ENCODE results near the gene P3H4. TPM values are rescaled to one million over a fixed set of nuclear protein-coding genes. Genes with fewer than 3 reads are reported as not detected.
A peak's percentile ranks its signal among the peaks of the same experiment; 100 is the strongest.

Gene P3H4
- polyA plus RNA-seq, 1 donor (not counting 4 experiments of a cell fraction or from before 2014, with no cell fraction given) = 4.2 TPM

DNA sequence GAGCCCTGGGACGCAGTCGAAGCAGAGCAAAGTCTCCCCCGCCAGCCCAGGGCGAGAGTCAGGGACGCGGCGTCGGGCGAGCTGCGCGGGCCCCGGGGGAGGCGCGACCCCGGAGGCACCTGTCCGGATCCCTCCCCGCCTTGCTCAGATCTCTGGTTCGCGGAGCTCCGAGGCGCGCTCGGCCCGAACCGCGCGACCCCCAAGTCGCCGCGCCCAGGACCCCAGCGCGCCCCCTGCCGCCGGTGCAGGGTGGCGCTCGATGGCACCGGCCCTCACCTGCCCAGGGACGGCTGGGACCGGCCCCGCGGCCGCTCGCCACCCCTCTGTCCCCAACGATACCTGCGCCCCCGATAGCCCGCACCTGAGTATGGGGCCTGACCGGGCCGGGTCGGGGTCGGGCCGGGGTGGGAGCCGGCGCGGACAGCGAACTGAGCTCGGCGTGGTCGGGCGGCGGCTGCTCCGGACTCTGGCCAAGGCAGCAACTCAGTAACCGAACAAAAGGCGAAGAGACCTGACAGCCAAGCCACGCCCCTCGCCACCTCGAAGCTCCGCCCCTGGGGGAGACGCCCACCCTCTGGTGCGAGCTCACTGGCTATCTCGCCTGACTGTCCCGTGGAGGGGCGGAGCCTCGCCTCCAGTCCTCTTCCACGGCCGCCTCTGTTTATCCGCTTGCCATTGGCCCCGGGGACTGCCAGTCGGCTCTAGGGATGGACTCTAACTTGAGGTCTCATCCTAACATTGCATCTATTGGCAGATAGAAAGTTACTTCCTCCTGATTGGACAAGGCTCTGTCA lies 25.3 kb downstream of the P3H4 start, which contains the start of gene JUP:
Gene JUP, minus strand, starts transcription at position 485 of the 794 bp plus-strand sequence. CDS start 14,857 bp downstream, outside the sequence.
- H3K9ac ChIP-seq (ENCODE audit: control insufficient read depth, extremely low read depth, insufficient read depth, low read length) = peak within 1 kb of the TSS; percentile 90
- no peaks in the 10 kb centered on the region for H3K27me3 ChIP-seq (ENCODE audit: control insufficient read depth, extremely low read depth, insufficient read depth, low read length)
- H2AFZ ChIP-seq (ENCODE audit: control insufficient read depth, low read length) = no peak within 1 kb of the TSS
- H3K9me1 ChIP-seq (ENCODE audit: control insufficient read depth, extremely low read depth, insufficient read depth, low read length) = peaks cover 7% of the 10 kb centered on the region
- dilution Hi-C loops (cut with MboI; ENCODE audit: extremely low pct_ligation_motif_present, low sequenced_read_pairs) = no loop called here
- peaks cover 43% of the 10 kb centered on the region for H3K79me2 ChIP-seq (ENCODE audit: control insufficient read depth, insufficient read depth, low read length)
- H3K27ac ChIP-seq (ENCODE audit: control insufficient read depth, insufficient read depth, low read length) = peak within 1 kb of the TSS; percentile 85
- H4K20me1 ChIP-seq (ENCODE audit: control insufficient read depth, extremely low read depth, insufficient read depth, low read length) = peaks cover 16% of the 10 kb centered on the region
- FAIRE-seq (no peak), DNase-seq (ENCODE audit: low read depth, low spot score) (peak; percentile 100)
- TF ChIP-seq, protein P1, sequence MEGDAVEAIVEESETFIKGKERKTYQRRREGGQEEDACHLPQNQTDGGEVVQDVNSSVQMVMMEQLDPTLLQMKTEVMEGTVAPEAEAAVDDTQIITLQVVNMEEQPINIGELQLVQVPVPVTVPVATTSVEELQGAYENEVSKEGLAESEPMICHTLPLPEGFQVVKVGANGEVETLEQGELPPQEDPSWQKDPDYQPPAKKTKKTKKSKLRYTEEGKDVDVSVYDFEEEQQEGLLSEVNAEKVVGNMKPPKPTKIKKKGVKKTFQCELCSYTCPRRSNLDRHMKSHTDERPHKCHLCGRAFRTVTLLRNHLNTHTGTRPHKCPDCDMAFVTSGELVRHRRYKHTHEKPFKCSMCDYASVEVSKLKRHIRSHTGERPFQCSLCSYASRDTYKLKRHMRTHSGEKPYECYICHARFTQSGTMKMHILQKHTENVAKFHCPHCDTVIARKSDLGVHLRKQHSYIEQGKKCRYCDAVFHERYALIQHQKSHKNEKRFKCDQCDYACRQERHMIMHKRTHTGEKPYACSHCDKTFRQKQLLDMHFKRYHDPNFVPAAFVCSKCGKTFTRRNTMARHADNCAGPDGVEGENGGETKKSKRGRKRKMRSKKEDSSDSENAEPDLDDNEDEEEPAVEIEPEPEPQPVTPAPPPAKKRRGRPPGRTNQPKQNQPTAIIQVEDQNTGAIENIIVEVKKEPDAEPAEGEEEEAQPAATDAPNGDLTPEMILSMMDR (optimal IDR thresholded peaks at IDR 0.05 in 1 of 3, IDR thresholded peaks at IDR 0.05 in 1 of 3, conservative IDR thresholded peaks at IDR 0.05 in 1 of 3; ENCODE audit: extremely low read depth in 1 of 3, insufficient read depth in 2 of 3, low read length in 3 of 3) = peak; percentile 39 to 65 (median 49)
- no peak for TF ChIP-seq EZH2 (IDR thresholded peaks at IDR 0.05; ENCODE audit: low read length)
- peaks cover 3 to 16% of the 10 kb centered on the region in 2 experiments for H3K36me3 ChIP-seq (ENCODE audit: control insufficient read depth in 2 of 2, extremely low read depth in 1 of 2, insufficient read depth in 2 of 2, low read length in 2 of 2)
- peak within 1 kb of the TSS; percentile 51 to 91 (median 60) for H3K4me3 ChIP-seq (ENCODE audit: control insufficient read depth in 2 of 3, extremely low read depth in 1 of 3, insufficient read depth in 2 of 3, low read depth in 1 of 3, low read length in 3 of 3)
- peaks cover 54% of the 10 kb centered on the region for H3K4me1 ChIP-seq (ENCODE audit: control insufficient read depth, extremely low read depth, insufficient read depth, low read length)
- H3K4me2 ChIP-seq (ENCODE audit: control insufficient read depth, extremely low read depth, insufficient read depth, low read depth, low read length) = peak within 1 kb of the TSS; percentile 100
- H3K9me3 ChIP-seq (ENCODE audit: control insufficient read depth, low read depth, low read length) = no peaks in the 10 kb centered on the region

DNA sequence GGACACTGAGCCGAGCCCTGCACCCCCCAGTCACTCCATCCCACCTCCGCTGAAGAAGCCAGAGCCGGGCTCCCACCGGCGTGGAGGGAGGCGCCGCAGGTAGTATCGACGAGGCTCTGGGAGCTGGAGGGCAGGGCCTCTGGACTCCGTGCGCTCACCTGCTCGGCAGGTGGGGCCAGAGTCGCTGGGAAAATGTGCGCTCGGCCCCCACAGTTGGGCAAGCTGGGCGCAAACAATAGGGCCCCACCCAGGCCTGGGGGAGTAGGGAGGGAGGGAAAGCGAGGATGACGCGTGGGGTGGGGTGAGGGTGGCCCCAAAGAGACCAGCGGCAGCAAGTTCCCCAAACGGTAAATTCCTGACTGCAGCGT lies 25.9 kb downstream of the P3H4 start:
- DNase-seq (ENCODE audit: low read depth, low spot score) (no peak), FAIRE-seq (no peak)
- TF ChIP-seq, protein P1 (optimal IDR thresholded peaks at IDR 0.05 in 1 of 3, IDR thresholded peaks at IDR 0.05 in 1 of 3, conservative IDR thresholded peaks at IDR 0.05 in 1 of 3; ENCODE audit: extremely low read depth in 1 of 3, insufficient read depth in 2 of 3, low read length in 3 of 3) = peak in 1 of 3 experiments; percentile 52
- TF ChIP-seq EZH2 (IDR thresholded peaks at IDR 0.05; ENCODE audit: low read length) = no peak
- Histone ChIP-seq H3K79me2 (ENCODE audit: control insufficient read depth, insufficient read depth, low read length) (peaks cover 48% of the 10 kb centered on the region), H3K27ac (ENCODE audit: control insufficient read depth, insufficient read depth, low read length) (peak overlapping the region; percentile 85), H3K4me3 (ENCODE audit: control insufficient read depth in 2 of 3, extremely low read depth in 1 of 3, insufficient read depth in 2 of 3, low read depth in 1 of 3, low read length in 3 of 3) (peak overlapping the region; percentile 51 to 91 (median 60)), H3K4me2 (ENCODE audit: control insufficient read depth, extremely low read depth, insufficient read depth, low read depth, low read length) (peak overlapping the region; percentile 100), H3K9ac (ENCODE audit: control insufficient read depth, extremely low read depth, insufficient read depth, low read length) (peak overlapping the region; percentile 90), H3K36me3 (ENCODE audit: control insufficient read depth in 2 of 2, extremely low read depth in 1 of 2, insufficient read depth in 2 of 2, low read length in 2 of 2) (peaks cover 6 to 18% of the 10 kb centered on the region in 2 experiments), H3K9me3 (ENCODE audit: control insufficient read depth, low read depth, low read length) (no peaks in the 10 kb centered on the region), H4K20me1 (ENCODE audit: control insufficient read depth, extremely low read depth, insufficient read depth, low read length) (peaks cover 18% of the 10 kb centered on the region), H3K4me1 (ENCODE audit: control insufficient read depth, extremely low read depth, insufficient read depth, low read length) (peaks cover 55% of the 10 kb centered on the region), H3K9me1 (ENCODE audit: control insufficient read depth, extremely low read depth, insufficient read depth, low read length) (peaks cover 7% of the 10 kb centered on the region), H2AFZ (ENCODE audit: control insufficient read depth, low read length) (no peak overlapping the region), H3K27me3 (ENCODE audit: control insufficient read depth, extremely low read depth, insufficient read depth, low read length) (no peaks in the 10 kb centered on the region)
- dilution Hi-C loops (cut with MboI; ENCODE audit: extremely low pct_ligation_motif_present, low sequenced_read_pairs) = no loop called here
